Activated T-helper 17 cell treated with anti-CD3 and anti-CD28 coated beads, Interleukin-2, amount 50 U/mL, for 72 hours (primary cell): ENCODE results near the gene GPRC5A. TPM values are rescaled to one million over a fixed set of nuclear protein-coding genes. Genes with fewer than 3 reads are reported as not detected.

Source experiments
- ATAC-seq: fragments of 150-1000 bp; cut with Tn5 transposase; replicated peaks from 2 replicates; pipeline ENCODE4 v1.10.0; 2021; ENCODE audit warnings: mild to moderate bottlenecking, moderate library complexity
- H3K27ac Mint-ChIP-seq: one replicate; pipeline ENCODE4 v1.8.0; 2022; ENCODE audit warnings: mixed read lengths
- H3K27me3 Mint-ChIP-seq: one replicate; pipeline ENCODE4 v1.8.0; 2022; ENCODE audit warnings: mixed read lengths
- H3K36me3 Mint-ChIP-seq: one replicate; pipeline ENCODE4 v1.8.0; 2022; ENCODE audit warnings: low read depth, mild to moderate bottlenecking, mixed read lengths
- H3K4me1 Mint-ChIP-seq: one replicate; pipeline ENCODE4 v1.8.0; 2022; ENCODE audit warnings: mixed read lengths
- H3K4me3 Mint-ChIP-seq: one replicate; pipeline ENCODE4 v1.8.0; 2022; ENCODE audit warnings: mild to moderate bottlenecking, mixed read lengths
- H3K9me3 Mint-ChIP-seq: one replicate; pipeline ENCODE4 v1.8.0; 2022; ENCODE audit warnings: mixed read lengths
- total RNA-seq, 2 donors: library from RNA; stranded (reverse); gene quantifications; one replicate each; pipeline ENCODE4 v1.2.3, GENCODE V29; 2022

Gene GPRC5A
- total RNA-seq, 2 donors from 2014 or later, result 0.99 to 2.9 TPM

DNA sequence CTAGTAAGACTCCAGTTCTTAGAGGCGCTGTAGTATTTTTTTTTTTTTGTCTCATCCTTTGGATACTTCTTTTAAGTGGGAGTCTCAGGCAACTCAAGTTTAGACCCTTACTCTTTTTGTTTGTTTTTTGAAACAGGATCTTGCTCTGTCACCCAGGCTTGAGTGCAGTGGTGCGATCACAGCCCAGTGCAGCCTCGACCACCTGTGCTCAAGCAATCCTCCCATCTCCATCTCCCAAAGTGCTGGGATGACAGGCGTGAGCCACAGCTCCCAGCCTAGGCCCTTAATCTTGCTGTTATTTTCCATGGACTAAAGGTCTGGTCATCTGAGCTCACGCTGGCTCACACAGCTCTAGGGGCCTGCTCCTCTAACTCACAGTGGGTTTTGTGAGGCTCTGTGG is 21.3 kb downstream of the GPRC5A start:
- no peak for ATAC-seq
- peaks cover 18% of the 10 kb centered on the region for H3K4me1 Mint-ChIP-seq
- no peak overlapping the region for H3K27ac Mint-ChIP-seq
- H3K27me3 Mint-ChIP-seq, result peaks cover 8% of the 10 kb centered on the region
- H3K4me3 Mint-ChIP-seq, result no peak overlapping the region
- H3K9me3 Mint-ChIP-seq, result no peaks in the 10 kb centered on the region
- no peaks in the 10 kb centered on the region for H3K36me3 Mint-ChIP-seq

DNA sequence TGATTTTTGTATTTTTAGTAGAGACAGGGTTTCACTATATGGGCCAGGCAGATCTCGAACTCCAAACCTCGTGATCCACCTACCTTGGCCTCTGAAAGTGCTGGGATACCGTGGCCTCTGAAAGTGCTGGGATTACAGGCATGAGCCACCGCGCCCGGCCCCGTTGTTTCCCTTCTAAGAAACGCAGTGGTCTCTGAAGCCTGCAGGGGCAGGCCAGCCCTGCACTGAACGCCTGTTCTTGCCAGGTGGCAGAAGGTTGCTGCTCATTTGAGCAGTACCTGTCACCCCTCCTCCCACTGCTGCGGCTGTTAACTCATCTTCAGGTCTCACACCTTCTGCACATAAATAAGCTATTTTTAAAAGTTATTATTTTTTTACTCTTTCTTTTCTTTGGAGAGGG is 24.3 kb downstream of the GPRC5A start:
- H3K4me3 Mint-ChIP-seq, result no peak overlapping the region
- no peak overlapping the region for H3K27ac Mint-ChIP-seq
- peaks cover 8% of the 10 kb centered on the region for H3K27me3 Mint-ChIP-seq
- ATAC-seq, result no peak
- no peaks in the 10 kb centered on the region for H3K36me3 Mint-ChIP-seq
- no peaks in the 10 kb centered on the region for H3K9me3 Mint-ChIP-seq
- H3K4me1 Mint-ChIP-seq, result peaks cover 5% of the 10 kb centered on the region

DNA sequence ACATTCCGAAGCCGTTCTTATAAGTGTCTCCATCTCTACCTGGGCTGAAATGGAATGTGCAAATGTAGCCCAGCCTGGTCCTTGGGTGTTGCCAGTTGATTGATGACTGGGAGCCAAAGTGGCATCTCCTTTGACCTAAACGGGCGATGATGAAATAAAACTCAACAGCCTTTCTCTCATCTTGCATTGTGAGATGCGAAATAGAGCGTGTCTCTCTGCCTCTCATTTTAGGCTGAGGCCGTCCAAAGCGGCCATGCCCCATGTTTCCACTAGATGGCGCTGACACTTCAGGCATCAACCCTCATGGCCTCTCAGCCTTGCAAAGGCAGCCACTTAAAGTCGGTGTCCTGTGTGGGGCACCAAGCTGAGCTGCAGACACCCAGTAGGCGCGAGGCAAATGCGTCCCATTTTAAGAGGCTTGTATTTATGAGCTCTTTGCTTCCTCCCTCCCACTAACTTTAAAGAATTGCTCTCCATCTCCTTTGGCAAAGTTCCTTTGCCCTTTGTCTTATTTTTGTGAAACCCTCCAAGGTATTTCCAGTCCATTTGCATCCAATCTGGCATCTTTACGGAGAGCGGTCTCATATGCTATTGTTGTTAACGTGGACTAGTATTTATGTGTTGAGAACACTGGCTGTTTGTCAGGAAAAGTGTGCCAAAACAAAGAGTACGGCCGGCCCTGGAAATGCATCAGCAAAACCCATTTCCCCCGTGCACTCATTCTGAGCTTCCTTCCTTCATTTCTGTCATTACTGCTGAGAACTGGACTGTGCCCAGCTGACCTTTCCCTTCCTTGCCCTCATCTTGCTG is 25.0 kb downstream of the GPRC5A start:
- Mint-ChIP-seq H3K4me1 (peaks cover 4% of the 10 kb centered on the region), H3K4me3 (peak overlapping the region; percentile 2), H3K27ac (no peak overlapping the region), H3K36me3 (no peaks in the 10 kb centered on the region), H3K27me3 (peaks cover 8% of the 10 kb centered on the region), H3K9me3 (no peaks in the 10 kb centered on the region)
- peak; percentile 96 for ATAC-seq

DNA sequence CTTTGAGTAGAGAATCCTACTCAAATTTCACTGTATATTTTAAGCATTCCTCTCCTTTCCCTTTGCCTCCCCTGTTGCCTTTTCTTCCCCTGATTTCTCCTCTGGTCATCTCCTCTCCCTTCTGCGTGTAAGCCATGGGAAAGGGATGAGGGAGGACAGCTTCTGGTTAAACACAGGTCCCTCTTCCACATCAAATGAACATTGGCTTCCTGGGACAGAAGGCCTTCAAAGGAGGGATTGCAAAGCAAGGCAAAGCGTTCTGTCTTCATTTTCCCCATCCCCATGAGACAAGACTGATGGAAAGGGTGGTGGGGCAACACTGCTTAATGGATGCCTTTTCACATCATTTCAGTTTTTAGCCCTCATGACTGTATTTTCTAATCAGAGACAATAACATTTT is 26.2 kb downstream of the GPRC5A start:
- no peak for ATAC-seq
- H3K4me1 Mint-ChIP-seq, result peaks cover 4% of the 10 kb centered on the region
- H3K27ac Mint-ChIP-seq, result no peak overlapping the region
- no peaks in the 10 kb centered on the region for H3K9me3 Mint-ChIP-seq
- peaks cover 8% of the 10 kb centered on the region for H3K27me3 Mint-ChIP-seq
- no peaks in the 10 kb centered on the region for H3K36me3 Mint-ChIP-seq
- H3K4me3 Mint-ChIP-seq, result no peak overlapping the region

DNA sequence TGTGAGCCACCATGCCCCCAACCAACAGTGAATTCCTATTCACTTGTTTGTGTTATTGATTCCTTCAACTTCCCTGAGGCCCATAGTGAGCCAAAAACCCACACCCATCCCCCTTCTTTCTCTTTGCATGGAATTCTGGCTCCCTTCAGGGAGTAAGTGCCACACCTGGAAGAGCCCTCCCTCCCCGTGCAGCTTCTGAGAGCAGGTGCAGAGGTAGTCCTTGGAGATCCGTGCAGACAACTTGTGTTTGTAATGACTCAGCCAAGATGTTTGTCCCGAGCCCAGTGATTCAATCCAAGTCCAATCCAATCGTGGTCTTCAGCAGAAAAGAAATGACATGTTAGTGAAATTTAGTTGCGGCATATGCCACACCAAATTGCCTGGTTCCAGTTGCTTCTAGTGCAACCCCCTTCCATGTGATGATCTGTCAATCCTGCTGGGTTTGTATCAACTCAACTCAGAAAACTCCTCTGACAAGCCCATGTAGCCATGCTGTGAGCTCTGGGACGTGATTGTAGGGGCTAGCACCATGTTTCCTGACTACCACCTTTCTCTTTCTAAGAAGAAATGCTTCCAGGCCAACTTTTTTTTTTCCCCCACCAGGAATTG is 27.5 kb downstream of the GPRC5A start:
- no peak overlapping the region for H3K4me3 Mint-ChIP-seq
- no peak overlapping the region for H3K27ac Mint-ChIP-seq
- no peaks in the 10 kb centered on the region for H3K9me3 Mint-ChIP-seq
- no peak for ATAC-seq
- no peaks in the 10 kb centered on the region for H3K36me3 Mint-ChIP-seq
- H3K4me1 Mint-ChIP-seq, result peaks cover 4% of the 10 kb centered on the region
- H3K27me3 Mint-ChIP-seq, result peaks cover 8% of the 10 kb centered on the region

DNA sequence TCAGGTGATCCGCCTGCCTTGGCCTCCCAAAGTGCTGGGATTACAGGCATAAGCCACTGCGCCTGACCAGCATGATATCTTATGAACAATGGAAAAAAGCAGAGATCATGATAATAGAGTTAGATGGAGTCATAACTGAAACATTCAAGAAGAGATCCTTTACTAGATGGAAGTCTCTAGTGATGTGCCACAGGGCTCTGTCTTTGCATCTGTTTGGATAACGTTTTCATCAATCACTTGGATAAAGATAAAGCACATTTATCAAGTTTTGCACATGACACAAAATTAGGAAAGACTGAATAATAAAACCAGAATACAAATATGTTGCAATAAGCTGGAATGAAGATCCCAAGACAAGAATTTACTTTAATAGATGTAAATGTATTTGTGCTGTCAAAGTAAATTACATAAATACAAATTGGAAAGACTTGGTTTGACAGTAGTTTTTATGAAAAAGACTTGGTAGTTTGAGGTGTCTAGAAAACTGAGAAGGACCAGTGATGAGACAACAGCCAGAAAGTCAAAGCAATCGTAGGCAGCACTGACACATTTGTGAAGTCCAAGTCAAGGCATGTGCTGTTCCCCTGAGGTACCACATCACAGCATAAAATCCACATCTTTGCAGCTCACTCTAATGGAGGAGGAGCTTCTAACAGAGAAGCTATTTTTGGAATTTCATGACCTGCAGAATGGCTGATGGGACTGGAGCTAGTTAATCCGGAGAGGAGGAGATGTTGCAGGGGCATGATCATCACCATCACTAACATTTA is 28.5 kb downstream of the GPRC5A start:
- no peak overlapping the region for H3K27ac Mint-ChIP-seq
- no peak for ATAC-seq
- no peaks in the 10 kb centered on the region for H3K9me3 Mint-ChIP-seq
- H3K27me3 Mint-ChIP-seq, result peaks cover 8% of the 10 kb centered on the region
- H3K4me1 Mint-ChIP-seq, result peaks cover 4% of the 10 kb centered on the region
- no peaks in the 10 kb centered on the region for H3K36me3 Mint-ChIP-seq
- no peak overlapping the region for H3K4me3 Mint-ChIP-seq

DNA sequence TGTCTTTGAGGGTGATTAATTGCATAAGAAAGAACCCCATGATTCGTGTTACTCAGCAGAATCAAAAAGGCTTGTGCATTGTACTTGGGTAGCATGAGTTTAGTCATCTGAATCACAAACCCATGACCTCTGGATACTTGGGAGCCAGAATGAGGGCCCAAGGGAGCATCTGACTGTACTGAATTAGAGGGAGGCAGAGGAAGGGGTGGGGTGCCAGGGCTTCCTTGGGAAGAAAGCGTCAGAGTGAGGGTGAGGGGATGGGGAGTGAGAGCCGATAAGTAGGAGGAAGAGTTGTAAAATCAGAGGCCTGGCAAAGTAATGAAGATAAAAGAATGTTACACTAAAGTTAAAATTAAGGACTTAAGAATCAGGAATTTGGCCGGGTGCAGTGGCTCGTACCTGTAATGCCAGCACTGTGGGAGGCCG is 30.8 kb downstream of the GPRC5A start:
- H3K27me3 Mint-ChIP-seq, result peaks cover 3% of the 10 kb centered on the region
- ATAC-seq, result no peak
- H3K4me3 Mint-ChIP-seq, result no peak overlapping the region
- no peaks in the 10 kb centered on the region for H3K36me3 Mint-ChIP-seq
- peaks cover 3% of the 10 kb centered on the region for H3K4me1 Mint-ChIP-seq
- H3K9me3 Mint-ChIP-seq, result no peaks in the 10 kb centered on the region
- H3K27ac Mint-ChIP-seq, result no peak overlapping the region

DNA sequence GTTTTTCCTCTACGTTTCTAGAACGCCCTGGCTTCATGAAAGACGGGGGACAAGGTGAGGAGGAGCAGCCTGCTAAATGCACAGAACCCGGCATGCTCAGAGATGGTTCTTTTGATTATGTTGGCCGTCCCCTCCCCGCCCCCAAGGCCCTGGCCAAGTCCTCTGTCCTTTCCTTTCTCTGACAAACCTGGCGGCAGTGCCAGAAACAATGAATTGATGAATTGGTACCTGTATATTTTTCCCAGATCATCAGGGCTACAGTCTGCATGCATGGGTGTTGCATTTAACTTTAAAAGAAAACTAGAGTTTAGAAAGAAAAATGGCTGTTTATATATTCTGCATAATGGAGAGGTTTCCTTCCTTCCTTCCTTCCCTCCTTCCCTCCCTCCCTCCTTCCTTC is 31.6 kb downstream of the GPRC5A start:
- no peak for ATAC-seq
- Mint-ChIP-seq H3K9me3 (no peaks in the 10 kb centered on the region), H3K4me1 (peaks cover 3% of the 10 kb centered on the region), H3K27me3 (no peaks in the 10 kb centered on the region), H3K27ac (no peak overlapping the region), H3K4me3 (no peak overlapping the region), H3K36me3 (no peaks in the 10 kb centered on the region)

DNA sequence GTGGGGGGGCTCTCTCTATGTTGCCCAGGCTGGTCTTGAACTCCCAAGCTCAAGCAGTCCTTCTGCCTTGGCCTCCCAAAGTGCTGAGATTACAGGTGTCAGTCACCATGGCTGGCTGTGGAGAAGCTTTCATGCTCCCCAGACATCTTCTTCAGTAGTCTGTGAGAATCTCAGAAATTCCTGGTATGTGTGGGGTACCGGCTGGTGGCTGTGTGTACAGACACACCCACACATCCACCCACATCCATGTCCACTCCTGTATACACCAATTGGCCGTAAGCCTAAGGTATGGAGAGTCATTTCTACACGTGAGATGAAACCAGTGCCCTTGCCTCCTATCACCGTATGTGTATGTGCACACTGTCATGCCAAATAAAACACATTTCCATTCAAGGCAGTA is 32.8 kb downstream of the GPRC5A start:
- Mint-ChIP-seq H3K9me3 (no peaks in the 10 kb centered on the region), H3K36me3 (no peaks in the 10 kb centered on the region), H3K4me1 (peaks cover 3% of the 10 kb centered on the region), H3K27ac (no peak overlapping the region), H3K4me3 (no peak overlapping the region), H3K27me3 (no peaks in the 10 kb centered on the region)
- no peak for ATAC-seq

DNA sequence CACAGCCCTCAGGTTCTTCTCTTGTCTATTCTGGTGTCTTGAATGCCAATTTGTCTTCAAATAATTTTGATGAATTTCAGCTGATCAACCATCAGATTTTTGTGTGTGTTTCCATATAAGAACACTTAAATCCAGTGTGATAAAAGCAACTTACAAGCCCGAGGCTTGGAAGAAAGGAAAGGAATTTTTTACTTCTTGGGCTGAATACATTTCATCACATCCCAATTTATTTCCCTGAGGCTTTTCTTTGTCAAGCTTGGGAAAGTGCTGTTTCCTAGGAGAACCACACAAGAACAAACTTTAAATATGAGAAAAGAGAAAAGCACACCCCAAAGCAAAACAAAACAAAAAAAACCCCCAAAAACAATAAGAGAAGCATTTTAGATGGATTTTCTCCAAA is 34.0 kb downstream of the GPRC5A start:
- Mint-ChIP-seq H3K27ac (no peak overlapping the region), H3K4me3 (no peak overlapping the region), H3K27me3 (peaks cover 3% of the 10 kb centered on the region), H3K36me3 (no peaks in the 10 kb centered on the region), H3K4me1 (peaks cover 3% of the 10 kb centered on the region), H3K9me3 (no peaks in the 10 kb centered on the region)
- ATAC-seq, result no peak

DNA sequence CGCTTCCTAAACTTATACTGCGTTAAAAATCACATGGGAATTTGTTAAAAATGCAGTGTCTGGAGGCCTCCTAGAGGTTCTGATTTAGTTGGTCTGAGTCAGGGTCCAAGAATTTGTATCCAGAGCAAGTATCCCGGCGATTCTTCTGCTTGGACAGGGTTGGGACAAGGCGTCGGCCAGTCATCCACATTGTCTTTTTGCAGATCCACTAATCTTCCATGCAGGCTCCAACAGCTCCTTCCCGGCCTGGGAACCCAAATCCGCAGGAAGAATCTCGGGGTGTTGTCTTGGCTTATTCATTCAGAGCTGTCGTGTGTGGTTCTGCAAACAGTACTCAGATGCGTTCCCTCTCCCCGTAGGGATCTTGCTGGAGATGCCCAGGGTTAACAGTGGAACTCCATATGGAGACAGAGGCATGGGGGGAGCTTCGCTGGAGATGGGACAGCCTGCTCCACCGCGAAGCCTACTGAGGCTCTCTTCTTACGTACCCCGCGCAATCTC is 35.3 kb downstream of the GPRC5A start:
- Mint-ChIP-seq H3K9me3 (no peaks in the 10 kb centered on the region), H3K4me3 (no peak overlapping the region), H3K27me3 (peaks cover 3% of the 10 kb centered on the region), H3K4me1 (peaks cover 3% of the 10 kb centered on the region), H3K36me3 (no peaks in the 10 kb centered on the region), H3K27ac (no peak overlapping the region)
- no peak for ATAC-seq

DNA sequence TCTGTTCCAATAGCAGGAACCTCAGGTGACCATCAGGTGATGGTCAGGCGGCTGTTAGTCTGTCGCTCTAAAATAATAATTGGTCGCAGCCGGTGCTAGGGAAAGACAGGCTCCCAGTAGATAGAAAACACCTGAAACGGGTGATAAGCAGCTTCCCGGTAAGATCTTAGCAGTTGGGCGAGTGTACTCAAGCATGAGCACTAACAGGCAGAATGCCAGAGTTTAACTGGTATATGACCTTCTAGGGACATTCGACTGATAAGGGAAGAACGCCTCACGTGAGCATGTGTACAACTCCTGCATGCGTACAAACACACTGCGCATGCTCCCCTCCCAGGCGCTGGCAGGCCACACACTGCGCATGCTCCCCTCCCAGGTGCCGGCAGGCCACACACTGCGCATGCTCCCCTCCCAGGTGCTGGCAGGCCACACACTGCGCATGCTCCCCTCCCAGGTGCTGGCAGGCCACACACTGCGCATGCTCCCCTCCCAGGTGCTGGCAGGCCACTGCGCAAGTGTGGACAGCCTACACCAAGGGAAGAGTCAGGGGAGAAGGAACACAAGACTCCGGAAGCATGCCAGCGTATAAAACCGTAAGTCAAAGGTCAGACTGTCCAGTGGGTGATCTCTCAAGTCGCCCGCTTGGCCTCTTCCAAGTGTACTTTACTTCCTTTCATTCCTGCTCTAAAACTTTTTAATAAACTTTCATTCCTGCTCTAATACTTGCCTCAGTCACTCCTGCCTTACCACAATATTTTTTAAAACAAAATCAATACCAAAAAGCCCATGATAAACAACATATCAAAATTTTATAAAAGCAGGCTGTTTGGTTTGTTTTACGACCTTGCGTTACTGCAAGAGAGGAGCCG is 36.1 kb downstream of the GPRC5A start:
- H3K36me3 Mint-ChIP-seq, result no peaks in the 10 kb centered on the region
- peaks cover 3% of the 10 kb centered on the region for H3K4me1 Mint-ChIP-seq
- H3K9me3 Mint-ChIP-seq, result no peaks in the 10 kb centered on the region
- peak overlapping the region; percentile 59 for H3K4me3 Mint-ChIP-seq
- ATAC-seq, result peak; percentile 73
- H3K27ac Mint-ChIP-seq, result no peak overlapping the region
- peaks cover 3% of the 10 kb centered on the region for H3K27me3 Mint-ChIP-seq

DNA sequence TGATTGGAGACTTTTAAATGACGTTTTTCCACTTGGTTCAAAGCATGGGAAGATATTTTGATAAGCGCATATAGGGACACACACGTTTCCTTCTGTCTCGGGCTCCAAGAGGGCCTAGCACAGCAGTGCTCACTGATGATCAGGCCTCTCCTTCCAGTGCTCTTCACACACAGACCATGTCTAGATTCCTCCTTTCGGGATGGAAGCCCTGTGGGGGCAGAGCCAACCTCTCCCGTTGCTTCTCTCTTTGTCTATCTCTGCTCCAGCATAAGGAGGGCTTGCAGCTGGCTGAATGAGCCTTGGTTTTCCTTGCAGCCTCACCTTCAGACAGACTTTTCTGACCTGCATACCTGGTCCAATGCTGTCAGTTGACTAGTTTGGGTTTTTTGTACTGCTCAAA is 38.3 kb downstream of the GPRC5A start:
- Mint-ChIP-seq H3K9me3 (no peaks in the 10 kb centered on the region), H3K36me3 (no peaks in the 10 kb centered on the region), H3K4me3 (no peak overlapping the region), H3K4me1 (peaks cover 3% of the 10 kb centered on the region), H3K27ac (no peak overlapping the region), H3K27me3 (peaks cover 3% of the 10 kb centered on the region)
- no peak for ATAC-seq

DNA sequence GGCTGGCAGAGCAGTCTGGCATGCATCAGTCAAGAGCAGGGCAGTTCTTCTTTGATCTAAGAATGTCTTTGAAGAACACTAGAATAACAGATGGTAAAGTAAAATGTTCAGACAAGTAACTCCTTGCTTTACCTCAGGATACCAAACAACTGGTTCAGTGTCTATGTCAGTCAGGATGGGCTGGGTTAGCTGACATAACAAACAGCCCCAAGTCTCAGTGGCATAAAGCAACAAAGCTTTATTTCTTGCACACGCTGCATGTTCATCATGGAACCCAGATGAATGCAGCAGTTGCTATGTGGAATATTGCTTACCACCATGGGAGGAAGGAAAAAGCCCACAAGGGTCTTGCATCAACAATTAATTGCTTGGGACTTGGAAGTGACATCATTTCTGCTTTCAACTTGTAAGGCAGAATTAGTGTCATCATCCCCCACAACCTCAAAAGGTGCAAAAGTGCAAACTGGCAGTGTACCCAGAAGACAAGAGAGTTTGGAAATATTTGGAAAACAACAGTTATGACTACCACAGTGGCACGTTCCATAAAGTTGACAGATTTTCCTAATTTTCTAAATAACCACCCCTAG is 39.4 kb downstream of the GPRC5A start:
- Mint-ChIP-seq H3K36me3 (no peaks in the 10 kb centered on the region), H3K4me3 (no peak overlapping the region), H3K27me3 (peaks cover 3% of the 10 kb centered on the region), H3K9me3 (no peaks in the 10 kb centered on the region), H3K4me1 (peaks cover 3% of the 10 kb centered on the region), H3K27ac (no peak overlapping the region)
- ATAC-seq, result no peak
